Renal cortical epithelial cell (primary cell): Measurements from ENCODE around the gene FBXO21. TPM values are rescaled to one million over a fixed set of nuclear protein-coding genes. Genes with fewer than 3 reads are reported as not detected.
"Not testable (repeated sequence)": the region's sequence is repeated elsewhere in the genome, so short reads cannot be mapped to it uniquely, and the experiment has no call there.

Experiments
- DNase-seq: peaks from one replicate; pipeline ENCODE4 v3.0.0-alpha.2; 2011; ENCODE audit warnings: low read depth
- total RNA-seq: library from RNA; depleted of rRNA; stranded (reverse); fragments of >200 nt; gene quantifications from 2 replicates; pipeline ENCODE4 v1.2.3, GENCODE V29; 2014

FBXO21 gene
- total RNA-seq, 1 donor from 2014 or later, result 110 TPM

- not testable (repeated sequence) for DNase-seq
Measured at GRCh38 chr12:117104003-117104402, 86.3 kb downstream of the FBXO21 start.

GRCh38 chr12:117102800-117103181, 87.5 kb downstream of the FBXO21 start:
- no peak for DNase-seq

- no peak for DNase-seq
Measured at GRCh38 chr12:117101953-117102799, 88.1 kb downstream of the FBXO21 start.

GRCh38 chr12:117100851-117101673, 89.2 kb downstream of the FBXO21 start:
- DNase-seq, result no peak

- no peak for DNase-seq
Measured at GRCh38 chr12:117100251-117100650, 90.0 kb downstream of the FBXO21 start.

- no peak for DNase-seq
Measured at GRCh38 chr12:117098361-117099217, 91.7 kb downstream of the FBXO21 start.

GRCh38 chr12:117098024-117098360, 92.3 kb downstream of the FBXO21 start:
- no peak for DNase-seq

- no peak for DNase-seq
Measured at GRCh38 chr12:117097159-117097558, 93.1 kb downstream of the FBXO21 start.

GRCh38 chr12:117096501-117097042, 93.7 kb downstream of the FBXO21 start:
- DNase-seq, result no peak

- not testable (repeated sequence) for DNase-seq
Measured at GRCh38 chr12:117095191-117095590, 95.1 kb downstream of the FBXO21 start.

GRCh38 chr12:117093918-117094630, 96.2 kb downstream of the FBXO21 start:
- DNase-seq, result no peak

- no peak for DNase-seq
Measured at GRCh38 chr12:117093431-117093830, 96.8 kb downstream of the FBXO21 start.

GRCh38 chr12:117092886-117093285, 97.4 kb downstream of the FBXO21 start:
- no peak for DNase-seq

GRCh38 chr12:117092511-117092780, 97.8 kb downstream of the FBXO21 start:
- DNase-seq, result no peak

Other genes starting within 250 kb of the FBXO21 start
- 7.3 and 14.6 TPM in 2 replicates for gene TESC, start 91.1 kb downstream of the FBXO21 start, total RNA-seq
- gene NOS1, start 171.2 kb upstream of the FBXO21 start, total RNA-seq, result 0.05 TPM in 1 of 2 replicates, not detected in the other